Measurements from ENCODE around the gene LHFPL3.

Gene LHFPL3

GRCh38 chr7:104943502-104944343 is 615.3 kb downstream of the LHFPL3 start:
- peak; percentile 80 for DNase-seq

DNA sequence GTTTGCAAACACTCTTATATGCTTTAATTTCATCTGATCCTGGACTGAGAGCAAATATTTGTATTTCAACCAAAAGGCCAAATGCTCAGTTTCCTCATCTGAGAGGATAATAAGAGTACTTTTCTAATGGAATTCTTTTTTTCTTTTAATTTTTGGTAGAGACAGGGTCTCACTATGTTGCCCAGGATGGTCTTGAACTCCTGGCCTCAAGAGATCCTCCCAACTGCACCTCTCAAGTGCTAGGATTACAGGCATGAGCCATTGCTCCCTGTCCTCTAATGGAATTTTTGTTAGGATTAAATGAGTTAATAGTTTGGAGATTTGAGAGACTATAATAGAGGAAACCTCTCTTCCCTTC is 617.2 kb downstream of the LHFPL3 start:
- no peak for DNase-seq

DNA sequence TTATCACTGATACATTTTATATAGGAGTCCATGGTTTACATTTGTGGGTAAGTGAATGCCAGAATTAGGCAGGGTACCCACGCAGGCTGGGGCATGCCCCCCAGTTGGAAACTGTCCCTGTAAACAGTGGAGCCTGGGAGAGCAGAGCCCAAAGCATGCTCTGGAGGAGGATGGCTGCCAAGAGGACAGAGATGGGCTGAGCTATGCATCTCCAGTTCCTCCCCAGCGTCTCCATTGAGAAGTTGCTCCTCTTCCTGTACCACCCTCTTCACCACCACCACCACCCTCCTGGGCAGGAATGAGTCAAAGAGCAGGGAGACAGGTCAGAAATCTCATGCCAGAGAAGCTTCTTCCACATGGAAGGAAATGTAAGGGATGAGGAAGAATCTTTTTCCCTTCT is 617.9 kb downstream of the LHFPL3 start:
- peak; percentile 6 for DNase-seq

GRCh38 chr7:104950006-104950405 is 621.6 kb downstream of the LHFPL3 start:
- no peak for DNase-seq

- no peak for DNase-seq
These were observed 622.4 kb downstream of the LHFPL3 start for GRCh38 chr7:104950754-104951153.

DNA sequence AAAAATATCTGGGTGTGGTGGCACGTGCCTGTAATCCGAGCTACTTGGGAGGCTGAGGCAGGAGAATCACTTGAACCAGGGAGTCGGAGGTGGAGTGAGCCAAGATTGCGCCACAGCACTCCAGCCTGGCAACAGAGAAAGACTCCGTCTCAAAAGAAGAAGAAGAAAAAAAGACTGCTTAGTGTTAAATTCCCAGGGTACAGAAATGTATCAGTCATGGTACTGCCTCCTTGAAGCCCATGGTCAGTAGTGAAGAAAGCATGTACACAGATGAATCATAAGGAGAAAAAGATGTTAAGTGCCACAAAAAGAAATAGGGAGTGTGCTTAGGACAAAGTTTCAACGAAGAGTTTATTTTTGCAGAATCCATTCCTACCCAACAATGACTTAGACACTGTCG is 623.1 kb downstream of the LHFPL3 start:
- DNase-seq, result no peak

DNA sequence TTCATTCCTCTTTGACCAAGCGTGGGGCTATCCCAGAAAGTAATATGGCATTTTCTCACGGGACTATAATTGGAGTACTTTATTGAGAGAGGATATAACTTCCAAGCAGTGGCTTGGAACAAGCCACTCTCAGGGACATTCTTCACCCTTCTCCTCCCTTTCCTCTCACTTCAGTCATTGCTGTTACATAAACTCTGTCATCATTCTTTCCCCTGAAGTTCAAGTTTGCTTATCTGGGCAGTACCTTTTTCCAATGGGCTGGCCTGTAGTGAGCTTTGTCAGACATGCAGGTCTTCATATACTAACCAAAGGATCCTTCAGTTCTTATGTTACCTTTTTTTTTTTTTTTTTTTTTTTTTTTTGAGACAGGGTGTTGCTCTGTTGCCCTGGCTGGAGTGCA is 626.9 kb downstream of the LHFPL3 start:
- DNase-seq, result no peak

Data from CD4-positive, alpha-beta T cell treated with Interleukin-12 subunit alpha and Interleukin-12 subunit beta, for 1 hour (primary cell).